ENCODE results near the gene EGFL8.
"Not testable (repeated sequence)": the region's sequence is repeated elsewhere in the genome, so short reads cannot be mapped to it uniquely, and the experiment has no call there.

The EGFL8 gene

GRCh38 chr6:32184084-32184640, 19.8 kb downstream of the EGFL8 start, which contains the start of gene AGER:
Gene AGER, minus strand, starts transcription at chr6:32184253. Its CDS starts 31 bp downstream, at chr6:32184222.
- DNase-seq (ENCODE audit: low read depth) = no peak

GRCh38 chr6:32185681-32186131, 21.3 kb downstream of the EGFL8 start:
- peak; percentile 47 for DNase-seq (ENCODE audit: low read depth)

GRCh38 chr6:32186151-32186840, 21.9 kb downstream of the EGFL8 start:
- not testable (repeated sequence) for DNase-seq (ENCODE audit: low read depth)

- no peak for DNase-seq (ENCODE audit: low read depth)
Observed at GRCh38 chr6:32187009-32187709, 22.8 kb downstream of the EGFL8 start.

GRCh38 chr6:32187725-32188380, 23.5 kb downstream of the EGFL8 start:
- not testable (repeated sequence) for DNase-seq (ENCODE audit: low read depth)

- DNase-seq (ENCODE audit: low read depth) = no peak
Observed at GRCh38 chr6:32188381-32189068, 24.1 kb downstream of the EGFL8 start.

- DNase-seq (ENCODE audit: low read depth) = no peak
Observed at GRCh38 chr6:32189069-32189741, 24.8 kb downstream of the EGFL8 start.

GRCh38 chr6:32189742-32190053, 25.3 kb downstream of the EGFL8 start:
- no peak for DNase-seq (ENCODE audit: low read depth)

GRCh38 chr6:32190054-32190851, 25.9 kb downstream of the EGFL8 start, which contains the start of gene PBX2:
Gene PBX2, minus strand, starts transcription at chr6:32190202. Its CDS starts 287 bp downstream, at chr6:32189915.
- peak; percentile 79 for DNase-seq (ENCODE audit: low read depth)

GRCh38 chr6:32190911-32191677, 26.7 kb downstream of the EGFL8 start:
- DNase-seq (ENCODE audit: low read depth) = no peak

GRCh38 chr6:32191696-32192607, 27.6 kb downstream of the EGFL8 start:
- DNase-seq (ENCODE audit: low read depth) = no peak

- DNase-seq (ENCODE audit: low read depth) = peak; percentile 41
Observed at GRCh38 chr6:32192608-32193039, 28.2 kb downstream of the EGFL8 start, which contains the start of gene GPSM3. Gene GPSM3, minus strand, starts transcription at chr6:32192643. Its CDS starts 130 bp downstream, at chr6:32192513.

- DNase-seq (ENCODE audit: low read depth) = not testable (repeated sequence)
Observed at GRCh38 chr6:32193096-32193495, 28.7 kb downstream of the EGFL8 start.

GRCh38 chr6:32194388-32194787, 30.0 kb downstream of the EGFL8 start:
- no peak for DNase-seq (ENCODE audit: low read depth)

GRCh38 chr6:32194825-32195651, 30.6 kb downstream of the EGFL8 start:
- DNase-seq (ENCODE audit: low read depth) = no peak

- DNase-seq (ENCODE audit: low read depth) = peak; percentile 100
Observed at GRCh38 chr6:32195652-32195901, 31.2 kb downstream of the EGFL8 start.

GRCh38 chr6:32195902-32196681, 31.7 kb downstream of the EGFL8 start:
- DNase-seq (ENCODE audit: low read depth) = peak; percentile 53

All from activated T-cell treated with anti-CD3 and anti-CD28 coated beads for 24 hours (primary cell).